Tibial nerve (tissue), 4 donors: ENCODE measurements around the gene S1PR3. TPM values are rescaled to one million over a fixed set of nuclear protein-coding genes. Genes with fewer than 3 reads are reported as not detected.

Experiments
- DNase-seq, 2 donors: peaks; one replicate each; pipeline ENCODE4 v3.0.0-alpha.2; 2019; ENCODE audit warnings: low spot score in 2 of 2
- H3K27ac ChIP-seq, 4 donors: fragments of 200-600 bp; sonication (generic) in 3 of 4; one replicate each; pipeline ENCODE4 v1.5.1; 2017 to 2019; ENCODE audit warnings: mild to moderate bottlenecking in 1 of 4
- H3K27me3 ChIP-seq, 2 donors: fragments of 200-600 bp; sonication (generic) in 1 of 2; one replicate each; pipeline versions ENCODE4 v1.5.1 to v1.6.0; 2017 to 2019
- H3K36me3 ChIP-seq, 3 donors: fragments of 200-600 bp; sonication (generic); one replicate each; pipeline ENCODE4 v1.5.1; 2018 to 2019
- H3K4me1 ChIP-seq, 4 donors: fragments of 200-600 bp; sonication (generic) in 3 of 4; one replicate each; pipeline ENCODE4 v1.5.1; 2017 to 2019
- H3K4me3 ChIP-seq, 4 donors: fragments of 200-600 bp; sonication (generic) in 3 of 4; one replicate each; pipeline ENCODE4 v1.5.1; 2017 to 2019; ENCODE audit warnings: mild to moderate bottlenecking in 1 of 4, moderate library complexity in 1 of 4
- H3K9me3 ChIP-seq, 4 donors: fragments of 200-600 bp; sonication (generic) in 3 of 4; one replicate each; pipeline ENCODE4 v1.5.1; 2017 to 2019
- EP300 ChIP-seq, 2 donors: sonication (generic); formaldehyde crosslinking; IDR thresholded peaks; one replicate each; pipeline ENCODE4 v1.6.1; 2017; ENCODE audit warnings: antibody characterized with exemption in 2 of 2, mild to moderate bottlenecking in 1 of 2
- POLR2A ChIP-seq, 2 donors: fragments of 450-650 bp; IDR thresholded peaks; one replicate each; pipeline ENCODE4 v1.6.1; 2017; ENCODE audit warnings: antibody characterized with exemption in 2 of 2, mild to moderate bottlenecking in 2 of 2, moderate library complexity in 2 of 2
- WGBS, 2 donors: methylation state at CpG; one replicate each; pipeline ENCODE4 v1.1.5; 2018; 5-methylcytosine and 5-hydroxymethylcytosine counted together
- total RNA-seq, 4 donors: library from RNA; depleted of rRNA; stranded (reverse); fragments of >200 nt; gene quantifications; one replicate each; pipeline ENCODE4 v1.1.0, GENCODE V29; 2016
- TF ChIP-seq, protein P1 (sequence below), 5 experiments: fragments of 200-600 bp in 3 of 5; fragments of 450-650 bp in 2 of 5; sonication (generic) in 3 of 5; IDR thresholded peaks; one replicate each; pipeline ENCODE4 v1.5.1; 2016 to 2019; ENCODE audit warnings: antibody characterized with exemption in 5 of 5, mild to moderate bottlenecking in 3 of 5, moderate library complexity in 2 of 5

S1PR3 gene
- total RNA-seq, 4 donors from 2014 or later, result 13.0 to 25.8 (median 14.5) TPM

DNA sequence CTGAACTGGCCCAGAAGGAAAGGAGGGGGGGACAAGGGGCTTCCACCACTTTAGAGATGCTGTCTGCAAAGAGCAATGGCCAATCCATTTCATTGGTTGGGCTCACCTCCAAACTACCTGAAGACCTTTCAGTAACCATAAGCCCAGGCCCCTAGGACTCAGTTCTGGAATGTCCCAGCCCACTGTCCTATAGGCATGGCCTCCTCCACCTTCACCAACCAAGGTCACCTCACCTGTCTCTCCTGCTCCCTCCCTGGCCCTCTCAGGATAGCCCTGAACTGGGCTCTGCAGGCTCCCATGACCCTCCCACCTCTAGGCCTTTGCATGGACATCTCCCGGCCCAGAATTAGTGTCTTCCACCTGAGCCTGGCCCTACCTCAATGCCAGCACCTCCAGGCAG, 22.4 kb downstream of the S1PR3 start:
- WGBS, 2 donors, result 89 to 90% methylated on average over 1 of the region's 1 CpG
- no peak for TF ChIP-seq EP300 (IDR thresholded peaks at IDR 0.05)
- TF ChIP-seq POLR2A (IDR thresholded peaks at IDR 0.05), result no peak
- TF ChIP-seq, protein P1, sequence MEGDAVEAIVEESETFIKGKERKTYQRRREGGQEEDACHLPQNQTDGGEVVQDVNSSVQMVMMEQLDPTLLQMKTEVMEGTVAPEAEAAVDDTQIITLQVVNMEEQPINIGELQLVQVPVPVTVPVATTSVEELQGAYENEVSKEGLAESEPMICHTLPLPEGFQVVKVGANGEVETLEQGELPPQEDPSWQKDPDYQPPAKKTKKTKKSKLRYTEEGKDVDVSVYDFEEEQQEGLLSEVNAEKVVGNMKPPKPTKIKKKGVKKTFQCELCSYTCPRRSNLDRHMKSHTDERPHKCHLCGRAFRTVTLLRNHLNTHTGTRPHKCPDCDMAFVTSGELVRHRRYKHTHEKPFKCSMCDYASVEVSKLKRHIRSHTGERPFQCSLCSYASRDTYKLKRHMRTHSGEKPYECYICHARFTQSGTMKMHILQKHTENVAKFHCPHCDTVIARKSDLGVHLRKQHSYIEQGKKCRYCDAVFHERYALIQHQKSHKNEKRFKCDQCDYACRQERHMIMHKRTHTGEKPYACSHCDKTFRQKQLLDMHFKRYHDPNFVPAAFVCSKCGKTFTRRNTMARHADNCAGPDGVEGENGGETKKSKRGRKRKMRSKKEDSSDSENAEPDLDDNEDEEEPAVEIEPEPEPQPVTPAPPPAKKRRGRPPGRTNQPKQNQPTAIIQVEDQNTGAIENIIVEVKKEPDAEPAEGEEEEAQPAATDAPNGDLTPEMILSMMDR (IDR thresholded peaks at IDR 0.05), result no peak
- H3K27ac ChIP-seq, result no peak overlapping the region
- H3K36me3 ChIP-seq, result no peaks in the 10 kb centered on the region
- no peaks in the 10 kb centered on the region for H3K9me3 ChIP-seq
- H3K27me3 ChIP-seq, result no peaks in the 10 kb centered on the region
- H3K4me3 ChIP-seq, result no peak overlapping the region
- no peak for DNase-seq
- no peaks in the 10 kb centered on the region for H3K4me1 ChIP-seq

DNA sequence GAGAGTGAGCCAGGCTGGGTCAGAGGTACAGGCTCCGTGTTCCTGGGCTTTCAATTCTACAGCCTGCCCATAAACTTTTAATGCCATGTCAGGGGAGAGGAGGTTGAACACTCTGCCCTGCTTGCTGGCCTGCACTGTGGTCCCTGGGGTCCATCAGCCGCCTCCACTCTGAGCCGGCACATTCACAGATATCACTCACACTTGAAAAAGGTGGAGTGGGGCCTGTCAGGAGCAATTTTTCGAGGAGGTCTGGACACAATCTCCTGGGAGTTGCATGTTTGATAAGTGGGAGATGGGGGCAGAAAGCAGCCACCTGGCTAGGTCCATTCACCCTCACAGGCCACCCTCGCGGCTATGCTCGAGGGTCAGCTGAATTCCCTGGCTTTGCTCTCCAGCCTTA, 22.9 kb downstream of the S1PR3 start:
- WGBS, 2 donors, result 87 to 92% methylated on average over 7 of the region's 7 CpGs
- Histone ChIP-seq H3K9me3 (no peaks in the 10 kb centered on the region), H3K27me3 (no peaks in the 10 kb centered on the region), H3K27ac (no peak overlapping the region), H3K4me3 (no peak overlapping the region), H3K36me3 (no peaks in the 10 kb centered on the region), H3K4me1 (no peaks in the 10 kb centered on the region)
- no peak for DNase-seq
- TF ChIP-seq POLR2A (IDR thresholded peaks at IDR 0.05) (no peak), EP300 (IDR thresholded peaks at IDR 0.05) (no peak)
- TF ChIP-seq, protein P1 (IDR thresholded peaks at IDR 0.05), result no peak

DNA sequence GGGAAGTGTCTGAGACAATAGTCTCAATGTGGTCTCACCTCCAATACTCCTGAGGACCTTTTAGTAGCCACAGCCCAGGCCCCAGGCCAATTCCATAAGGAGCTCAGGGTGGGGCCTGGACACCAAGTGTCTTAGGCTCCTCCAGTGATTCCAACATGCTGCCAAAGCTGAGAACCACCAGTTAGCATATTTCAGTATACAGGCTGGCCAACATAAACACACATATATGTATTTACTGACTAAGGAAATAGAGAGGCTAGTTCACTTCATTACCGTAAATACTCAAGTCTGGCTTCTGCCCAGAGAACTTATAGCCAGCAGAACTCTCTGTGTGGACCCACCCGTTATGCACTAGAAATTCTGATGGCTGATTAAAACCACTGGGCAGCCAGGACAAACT, 24.1 kb downstream of the S1PR3 start:
- peak in 1 of 2 donors; percentile 2 for DNase-seq
- H3K27me3 ChIP-seq, result no peaks in the 10 kb centered on the region
- no peaks in the 10 kb centered on the region for H3K9me3 ChIP-seq
- H3K4me3 ChIP-seq, result no peak overlapping the region
- WGBS, 2 donors, result 77 to 80% methylated on average over 2 of the region's 2 CpGs
- no peak for TF ChIP-seq EP300 (IDR thresholded peaks at IDR 0.05)
- TF ChIP-seq, protein P1 (IDR thresholded peaks at IDR 0.05), result no peak
- TF ChIP-seq POLR2A (IDR thresholded peaks at IDR 0.05), result no peak
- H3K36me3 ChIP-seq, result no peaks in the 10 kb centered on the region
- H3K4me1 ChIP-seq, result no peaks in the 10 kb centered on the region
- H3K27ac ChIP-seq, result no peak overlapping the region

DNA sequence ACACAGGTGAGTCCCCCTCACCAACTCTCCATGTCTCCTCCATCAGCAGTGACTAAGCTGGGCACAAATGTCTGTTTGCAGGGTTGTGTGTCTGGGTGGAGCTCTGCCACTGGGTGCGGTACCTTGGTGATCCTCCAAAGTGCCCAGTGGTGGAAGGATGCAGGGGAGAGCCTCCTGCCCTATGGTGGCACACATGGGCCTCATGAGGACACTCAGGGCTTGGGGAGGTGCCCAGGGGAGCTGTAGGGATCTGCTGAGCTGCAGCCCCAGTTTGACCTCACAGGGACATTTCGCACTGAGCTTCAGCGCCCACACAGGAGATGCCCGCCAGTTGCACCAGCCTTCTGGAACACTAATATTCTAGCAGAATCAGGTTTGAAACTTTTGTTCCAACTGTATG, 29.5 kb downstream of the S1PR3 start:
- DNase-seq, result no peak
- no peaks in the 10 kb centered on the region for H3K27me3 ChIP-seq
- H3K4me3 ChIP-seq, result no peak overlapping the region
- no peaks in the 10 kb centered on the region for H3K9me3 ChIP-seq
- peaks cover 0 to 27% (median 12%) of the 10 kb centered on the region in 4 donors for H3K4me1 ChIP-seq
- no peak overlapping the region for H3K27ac ChIP-seq
- TF ChIP-seq POLR2A (IDR thresholded peaks at IDR 0.05) (no peak), EP300 (IDR thresholded peaks at IDR 0.05) (no peak)
- TF ChIP-seq, protein P1 (IDR thresholded peaks at IDR 0.05), result no peak
- WGBS, 2 donors, result 74 to 97% methylated on average over 4 of the region's 4 CpGs
- H3K36me3 ChIP-seq, result no peaks in the 10 kb centered on the region

DNA sequence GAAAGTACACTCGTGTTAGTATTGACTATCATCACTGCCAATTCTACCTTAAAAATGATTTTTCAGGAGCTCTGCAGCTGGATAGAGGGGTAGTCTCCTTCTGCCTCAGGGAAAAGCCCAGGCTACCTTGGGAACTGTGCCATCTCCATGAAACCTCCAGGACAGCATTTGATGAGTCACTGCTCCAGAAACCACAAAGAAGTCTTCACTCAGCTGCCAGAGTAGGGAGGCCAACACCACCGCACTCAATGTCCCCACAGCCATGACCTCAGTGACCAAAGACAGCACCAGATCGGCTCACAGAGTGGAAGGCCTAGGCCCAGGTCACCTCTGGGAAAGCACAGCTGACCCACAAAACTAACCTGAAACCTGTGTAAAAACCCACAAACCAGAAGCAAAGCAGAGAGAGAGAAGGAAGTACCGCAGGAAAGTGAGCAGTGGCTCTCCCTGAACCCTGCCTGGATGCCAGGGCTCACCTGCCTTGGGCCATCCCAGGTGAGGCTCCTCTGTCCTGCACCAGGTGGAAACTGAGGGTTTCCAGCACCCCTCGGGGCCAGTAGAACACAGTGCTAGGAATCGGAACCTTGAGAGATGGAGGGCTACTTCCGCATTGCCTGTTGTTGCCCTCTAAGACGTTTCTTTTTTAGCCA, 30.0 kb downstream of the S1PR3 start:
- WGBS, 2 donors, result 74 to 76% methylated on average over 6 to 8 of the region's 8 CpGs
- Histone ChIP-seq H3K27ac (peak overlapping the region in 3 of 4 donors; percentile 45 to 85 (median 69)), H3K4me1 (peaks cover 0 to 27% (median 12%) of the 10 kb centered on the region in 4 donors), H3K4me3 (no peak overlapping the region), H3K9me3 (no peaks in the 10 kb centered on the region), H3K27me3 (no peaks in the 10 kb centered on the region), H3K36me3 (no peaks in the 10 kb centered on the region)
- TF ChIP-seq EP300 (IDR thresholded peaks at IDR 0.05) (peak in 1 of 2 donors; percentile 21), POLR2A (IDR thresholded peaks at IDR 0.05) (no peak)
- TF ChIP-seq, protein P1 (IDR thresholded peaks at IDR 0.05), result no peak
- peak; percentile 34 to 61 for DNase-seq
